Spleen (tissue), 11 donors: ENCODE results near the gene PCSK6. TPM values are rescaled to one million over a fixed set of nuclear protein-coding genes. Genes with fewer than 3 reads are reported as not detected.

Experiments
- DNase-seq: peaks from one replicate; pipeline ENCODE4 v3.0.0-alpha.2; 2020
- H3K27ac ChIP-seq, 8 donors: fragments of 200-600 bp; sonication (generic) in 7 of 8; 1 replicate in 4 of 8; 2 replicates in 4 of 8; pipeline versions ENCODE4 v1.5.0 to v1.8.0; 2016 to 2021; ENCODE audit warnings: inconsistent platforms in 4 of 8, mild to moderate bottlenecking in 4 of 8, moderate library complexity in 1 of 8
- H3K27me3 ChIP-seq, 7 donors: fragments of 200-600 bp; sonication (generic) in 6 of 7; replicated peaks in 1 of 7; 1 replicate in 4 of 7; 2 replicates in 3 of 7; pipeline versions ENCODE4 v1.5.0 to v1.8.0; 2016 to 2021; ENCODE audit warnings: inconsistent platforms in 3 of 7, mild to moderate bottlenecking in 1 of 7
- H3K36me3 ChIP-seq, 6 donors: fragments of 200-600 bp; sonication (generic) in 5 of 6; 1 replicate in 4 of 6; 2 replicates in 2 of 6; pipeline versions ENCODE4 v1.5.0 to v1.8.0; 2016 to 2021; ENCODE audit warnings: inconsistent platforms in 2 of 6
- H3K4me1 ChIP-seq, 6 donors: fragments of 200-600 bp; sonication (generic) in 5 of 6; 1 replicate in 3 of 6; 2 replicates in 3 of 6; pipeline versions ENCODE4 v1.5.0 to v1.8.0; 2016 to 2021; ENCODE audit warnings: inconsistent platforms in 3 of 6
- H3K4me3 ChIP-seq, 8 donors: fragments of 200-600 bp; sonication (generic) in 7 of 8; 1 replicate in 4 of 8; 2 replicates in 4 of 8; pipeline versions ENCODE4 v1.5.0 to v1.8.0; 2016 to 2021; ENCODE audit warnings: inconsistent platforms in 4 of 8, mild to moderate bottlenecking in 4 of 8, moderate library complexity in 2 of 8
- H3K9me3 ChIP-seq, 8 donors: fragments of 200-600 bp; sonication (generic) in 7 of 8; 1 replicate in 4 of 8; 2 replicates in 4 of 8; pipeline versions ENCODE4 v1.5.0 to v1.8.0; 2016 to 2021; ENCODE audit warnings: inconsistent platforms in 4 of 8
- CTCF ChIP-seq, 11 experiments: fragments of 200-600 bp in 7 of 11; fragments of 450-650 bp in 4 of 11; sonication (generic) in 4 of 11; IDR thresholded peaks in 8 of 11; conservative IDR thresholded peaks in 3 of 11; 1 replicate in 7 of 11; 2 replicates in 4 of 11; pipeline versions ENCODE4 v1.4.0 to v1.8.0; 2016 to 2021; ENCODE audit warnings: antibody characterized with exemption in 11 of 11, inconsistent platforms in 4 of 11, mild to moderate bottlenecking in 1 of 11
- POLR2A ChIP-seq, 3 donors: fragments of 450-650 bp; IDR thresholded peaks; one replicate each; pipeline ENCODE4 v1.5.1; 2017; ENCODE audit warnings: antibody characterized with exemption in 3 of 3, mild to moderate bottlenecking in 1 of 3
- POLR2AphosphoS5 ChIP-seq, 3 donors: sonication (generic); formaldehyde crosslinking; IDR thresholded peaks; one replicate each; pipeline ENCODE4 v1.5.1; 2017; ENCODE audit warnings: antibody characterized with exemption in 3 of 3
- WGBS, 5 donors: extraction: QIAGEN DNeasy Blood & Tissue Kit in 3 of 5; methylation state at CpG; one replicate each; pipeline versions ENCODE4 v1.1.5 to v1.1.7; 2013 to 2018; 5-methylcytosine and 5-hydroxymethylcytosine counted together
- intact Hi-C: fragments of 100-400 bp; cut with DNase I; formaldehyde crosslinking; loops from one replicate; pipeline ENCODE4 v1.15.0; 2023; ENCODE audit warnings: low total_unique reads
- polyA plus RNA-seq, 3 donors: library from polyadenylated mRNA; stranded (reverse); fragments of 200-250 nt; gene quantifications; one replicate each; pipeline ENCODE4 v1.2.1, GENCODE V29; 2013
- total RNA-seq, 7 donors: library from RNA; depleted of rRNA in 3 of 7; stranded (reverse); fragments of >200 nt in 3 of 7; fragmentation: NEBNext Ultra II Directional in 4 of 7; extraction: Animal tissue kit (Norgen Biotek cat#: 25700) in 4 of 7; gene quantifications; one replicate each; pipeline versions ENCODE4 v1.1.0 to v1.2.1, GENCODE V29; 2016 to 2021
- donor health status: healthy with polysubstance abuse.
- donor health status: DM: no; HTN: no; CAD: no; lungs with moderate emphysema.
- donor health status: DM: no; HTN: no; CAD: no.
- donor health status: Bipolar disorder and iron deficiency.
- donor health status: healthy.
- donor health status: DM: no; HTN: no; CAD: no.
- donor health status: DM: yes; HTN: yes; CAD: no.

Gene PCSK6
- total and polyA plus RNA-seq, 10 donors, result 10.0 to 403 (median 252) TPM

- WGBS, 5 donors, result 88 to 97% (median 93%) methylated on average over 6 of the region's 6 CpGs
- DNase-seq, result no peak
- Histone ChIP-seq H3K4me1 (peaks cover 5 to 24% (median 12%) of the 10 kb centered on the region in 6 donors), H3K9me3 (no peaks in the 10 kb centered on the region), H3K4me3 (no peak overlapping the region), H3K27me3 (no peaks in the 10 kb centered on the region), H3K27ac (no peak overlapping the region), H3K36me3 (no peaks in the 10 kb centered on the region)
- intact Hi-C loops, result no loop called here
- TF ChIP-seq POLR2AphosphoS5 (IDR thresholded peaks at IDR 0.05), result no peak
- TF ChIP-seq POLR2A (IDR thresholded peaks at IDR 0.05), result no peak
Observed at GRCh38 chr15:101532865-101533264, 43.4 kb upstream of the PCSK6 start.

- DNase-seq, result no peak
- Histone ChIP-seq H3K4me3 (no peak overlapping the region), H3K9me3 (no peaks in the 10 kb centered on the region), H3K27ac (no peak overlapping the region), H3K27me3 (no peaks in the 10 kb centered on the region), H3K4me1 (peaks cover 8 to 32% (median 21%) of the 10 kb centered on the region in 6 donors), H3K36me3 (no peaks in the 10 kb centered on the region)
- WGBS, 5 donors, result 86 to 94% (median 89%) methylated on average over 13 of the region's 13 CpGs
- TF ChIP-seq POLR2A (IDR thresholded peaks at IDR 0.05) (no peak), POLR2AphosphoS5 (IDR thresholded peaks at IDR 0.05) (no peak), CTCF (IDR thresholded peaks at IDR 0.05 in 8 of 11, conservative IDR thresholded peaks at IDR 0.05 in 3 of 11) (no peak)
- intact Hi-C loops, result no loop called here
Observed at GRCh38 chr15:101531170-101531569, 41.7 kb upstream of the PCSK6 start.

GRCh38 chr15:101530224-101530958 lies 40.9 kb upstream of the PCSK6 start:
- DNase-seq, result no peak
- Histone ChIP-seq H3K4me1 (peaks cover 8 to 32% (median 21%) of the 10 kb centered on the region in 6 donors), H3K36me3 (no peaks in the 10 kb centered on the region), H3K27ac (no peak overlapping the region), H3K27me3 (no peaks in the 10 kb centered on the region), H3K4me3 (no peak overlapping the region), H3K9me3 (no peaks in the 10 kb centered on the region)
- TF ChIP-seq POLR2A (IDR thresholded peaks at IDR 0.05), result no peak
- no peak for TF ChIP-seq POLR2AphosphoS5 (IDR thresholded peaks at IDR 0.05)
- no peak for TF ChIP-seq CTCF (IDR thresholded peaks at IDR 0.05 in 8 of 11, conservative IDR thresholded peaks at IDR 0.05 in 3 of 11)
- intact Hi-C loops, result no loop called here
- 80 to 95% (median 88%) methylated on average over 16 to 17 of the region's 17 CpGs for WGBS, 5 donors

- Histone ChIP-seq H3K4me3 (no peak overlapping the region), H3K9me3 (no peaks in the 10 kb centered on the region), H3K36me3 (no peaks in the 10 kb centered on the region), H3K27me3 (no peaks in the 10 kb centered on the region), H3K4me1 (peaks cover 8 to 32% (median 21%) of the 10 kb centered on the region in 6 donors), H3K27ac (peak overlapping the region in 7 of 8 donors; percentile 7 to 81 (median 72))
- no peak for DNase-seq
- TF ChIP-seq POLR2AphosphoS5 (IDR thresholded peaks at IDR 0.05), result no peak
- TF ChIP-seq CTCF (IDR thresholded peaks at IDR 0.05 in 8 of 11, conservative IDR thresholded peaks at IDR 0.05 in 3 of 11), result no peak
- TF ChIP-seq POLR2A (IDR thresholded peaks at IDR 0.05), result no peak
- 63 to 86% (median 67%) methylated on average over 4 of the region's 4 CpGs for WGBS, 5 donors
- intact Hi-C loops, result no loop called here
Observed at GRCh38 chr15:101528917-101529299, 39.4 kb upstream of the PCSK6 start.
